MG63 (cell line): Measurements from ENCODE around the gene PRAC1. TPM values are rescaled to one million over a fixed set of nuclear protein-coding genes. Genes with fewer than 3 reads are reported as not detected.

ENCODE experiments used
- DNase-seq: peaks from one replicate; pipeline ENCODE4 v3.0.0-alpha.2; 2020
- H3K27me3 ChIP-seq: fragments of 250-450 bp; sonication (Bioruptor Pico); 2 replicates; pipeline ENCODE4 v1.5.1; 2020; ENCODE audit warnings: mild to moderate bottlenecking, moderate library complexity
- H3K36me3 ChIP-seq: fragments of 250-450 bp; sonication (Bioruptor Pico); 2 replicates; pipeline ENCODE4 v1.5.1; 2020; ENCODE audit warnings: mild to moderate bottlenecking, moderate library complexity
- H3K4me3 ChIP-seq: fragments of 250-450 bp; sonication (Bioruptor Pico); 2 replicates; pipeline ENCODE4 v1.5.1; 2020; ENCODE audit warnings: mild to moderate bottlenecking, moderate library complexity
- H3K9me3 ChIP-seq: fragments of 250-450 bp; sonication (Bioruptor Pico); 2 replicates; pipeline ENCODE4 v1.5.1; 2020; ENCODE audit warnings: mild to moderate bottlenecking, moderate library complexity
- total RNA-seq: library from RNA; depleted of rRNA; stranded (reverse); fragments of >200 nt; shearing (Covaris generic); gene quantifications from 2 replicates; pipeline ENCODE4 v1.2.3, GENCODE V29; 2014; ENCODE audit warnings: low replicate concordance

The PRAC1 gene
- total RNA-seq, 1 experiment from 2014 or later = not detected

- Histone ChIP-seq H3K9me3 (no peaks in the 10 kb centered on the region), H3K4me3 (no peak overlapping the region), H3K27me3 (no peaks in the 10 kb centered on the region), H3K36me3 (no peaks in the 10 kb centered on the region)
- no peak for DNase-seq
Observed at GRCh38 chr17:48749621-48750553, 27.6 kb upstream of the PRAC1 start.

DNA sequence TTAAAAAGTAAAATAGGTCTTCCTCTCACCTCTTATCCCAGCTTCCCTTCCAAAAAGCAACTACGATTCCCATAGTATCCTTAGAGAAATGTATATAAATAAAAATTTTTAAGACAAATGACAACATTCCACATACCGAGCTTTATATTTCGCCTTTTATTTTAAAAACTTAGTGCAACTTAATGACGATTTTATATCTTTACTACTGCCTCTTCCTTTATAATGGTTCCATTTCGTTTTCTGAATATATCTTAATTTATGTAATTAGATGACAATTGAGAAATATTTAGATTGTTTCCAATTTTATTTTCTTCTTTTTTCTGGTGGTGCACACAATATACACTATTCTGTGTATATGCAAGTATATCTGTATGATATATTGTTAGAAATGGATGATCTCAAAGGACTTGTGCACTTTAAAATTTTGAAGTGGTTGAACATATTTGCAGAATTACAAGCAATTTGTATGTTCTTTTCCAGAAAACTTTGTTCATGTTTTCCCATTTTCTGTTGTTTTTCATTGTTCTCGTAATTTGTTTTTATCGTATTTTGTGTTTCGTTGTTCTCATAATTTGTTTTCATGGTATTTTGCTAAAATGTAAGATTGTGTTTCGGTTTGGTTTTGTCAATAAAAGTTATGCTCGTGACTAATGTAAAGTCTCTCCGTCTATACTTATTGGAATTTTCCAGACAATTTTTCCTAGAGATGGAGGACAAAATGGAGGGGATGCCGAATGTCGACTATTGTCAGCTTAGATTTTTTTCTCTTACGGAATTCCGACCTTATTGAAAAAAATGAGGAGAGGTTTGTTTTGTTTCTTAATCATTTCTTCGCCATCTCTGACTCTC is 26.6 kb upstream of the PRAC1 start:
- Histone ChIP-seq H3K4me3 (no peak overlapping the region), H3K9me3 (no peaks in the 10 kb centered on the region), H3K27me3 (no peaks in the 10 kb centered on the region), H3K36me3 (no peaks in the 10 kb centered on the region)
- no peak for DNase-seq

GRCh38 chr17:48747445-48748363 is 25.4 kb upstream of the PRAC1 start:
- Histone ChIP-seq H3K9me3 (no peaks in the 10 kb centered on the region), H3K36me3 (no peaks in the 10 kb centered on the region), H3K27me3 (no peaks in the 10 kb centered on the region), H3K4me3 (no peak overlapping the region)
- DNase-seq = no peak

DNA sequence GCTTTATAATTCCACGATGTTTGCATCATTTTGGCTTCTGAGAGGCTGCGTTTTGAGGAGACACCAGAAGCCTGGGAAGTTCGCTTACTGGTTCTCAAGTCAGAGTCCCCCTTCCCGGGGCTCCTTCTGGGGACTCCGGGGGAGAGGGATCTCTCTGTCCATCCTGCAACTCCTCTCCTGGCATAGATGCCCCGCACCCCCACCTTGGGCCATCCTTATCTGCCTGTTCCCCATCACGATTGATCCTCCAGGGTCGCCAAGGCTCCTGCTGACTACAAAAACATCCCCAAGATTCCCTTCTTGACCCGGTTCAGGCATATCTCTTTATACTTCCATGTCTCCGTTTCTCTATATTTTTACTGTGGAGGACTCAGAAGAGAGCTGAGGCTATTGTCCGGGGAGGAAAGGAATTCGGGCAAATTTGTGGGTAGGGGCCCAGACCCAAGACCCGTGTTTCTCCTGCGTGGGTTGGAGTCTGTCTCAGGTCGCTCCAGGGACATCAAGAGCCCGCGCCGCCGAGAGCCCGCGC is 24.7 kb upstream of the PRAC1 start:
- Histone ChIP-seq H3K36me3 (no peaks in the 10 kb centered on the region), H3K9me3 (no peaks in the 10 kb centered on the region), H3K27me3 (no peaks in the 10 kb centered on the region), H3K4me3 (no peak overlapping the region)
- no peak for DNase-seq

DNA sequence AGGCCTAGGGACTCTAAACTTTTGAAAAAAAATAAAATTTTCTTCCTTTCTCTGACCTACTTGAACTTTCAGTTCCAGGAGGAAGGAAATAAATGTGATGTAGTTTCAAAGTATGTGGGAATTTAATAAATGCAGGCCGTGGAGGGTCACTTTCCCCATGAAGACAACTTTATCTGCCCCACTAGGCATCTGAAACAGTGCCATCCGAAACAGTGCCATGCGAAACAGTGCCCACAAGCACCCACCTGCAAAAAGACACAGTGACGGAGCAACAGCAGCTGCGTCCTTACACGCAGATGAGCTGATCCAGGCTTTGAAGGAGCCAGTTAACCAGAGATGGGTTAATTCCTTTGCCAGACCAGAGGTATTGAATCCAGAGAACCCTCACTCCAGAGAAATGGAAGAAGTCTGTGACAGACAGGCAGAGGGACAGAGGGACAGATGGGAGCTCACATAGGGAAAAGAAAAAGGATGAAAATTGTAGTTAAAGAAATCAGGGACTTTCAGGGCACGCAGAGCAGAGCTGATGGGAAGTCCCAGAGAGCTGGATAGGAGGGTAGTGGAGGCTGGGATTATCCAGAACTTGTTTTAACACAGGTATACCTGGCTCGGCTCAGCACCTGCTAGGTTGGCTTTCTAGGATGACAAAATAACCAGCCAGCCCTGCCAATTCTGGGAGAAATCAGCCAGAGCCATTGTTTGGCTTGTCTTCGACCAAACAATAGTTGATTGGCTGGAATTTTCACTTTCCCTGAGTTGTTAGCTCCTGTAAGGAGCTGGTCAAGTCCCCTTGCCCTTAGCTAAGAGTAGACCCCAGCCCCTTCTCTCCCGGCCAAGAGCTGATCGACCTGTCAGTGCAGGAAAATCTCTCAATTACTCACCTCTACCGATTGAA is 23.3 kb upstream of the PRAC1 start:
- Histone ChIP-seq H3K27me3 (no peaks in the 10 kb centered on the region), H3K9me3 (no peaks in the 10 kb centered on the region), H3K36me3 (no peaks in the 10 kb centered on the region), H3K4me3 (no peak overlapping the region)
- no peak for DNase-seq

DNA sequence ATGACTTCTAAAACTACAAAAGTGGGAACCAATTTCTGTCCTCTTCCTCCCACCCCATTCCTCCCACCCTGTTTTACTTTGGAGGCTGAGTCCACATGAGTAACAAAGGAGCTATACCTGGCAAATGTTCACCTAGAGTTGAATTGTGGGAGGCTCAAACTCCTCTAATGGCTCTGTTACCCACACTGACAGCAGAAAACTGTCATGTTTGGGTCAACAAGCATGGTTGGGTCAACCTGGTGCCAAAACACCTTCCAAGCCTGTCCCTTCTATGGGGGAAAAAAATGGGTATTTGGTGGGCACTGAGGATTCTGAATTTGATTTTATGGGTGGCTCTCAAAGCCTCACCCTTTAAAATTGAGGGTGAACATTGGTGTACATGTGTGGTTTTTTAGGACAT is 18.2 kb upstream of the PRAC1 start:
- no peaks in the 10 kb centered on the region for H3K36me3 ChIP-seq
- no peak for DNase-seq
- H3K9me3 ChIP-seq = no peaks in the 10 kb centered on the region
- H3K27me3 ChIP-seq = no peaks in the 10 kb centered on the region
- H3K4me3 ChIP-seq = no peak overlapping the region

DNA sequence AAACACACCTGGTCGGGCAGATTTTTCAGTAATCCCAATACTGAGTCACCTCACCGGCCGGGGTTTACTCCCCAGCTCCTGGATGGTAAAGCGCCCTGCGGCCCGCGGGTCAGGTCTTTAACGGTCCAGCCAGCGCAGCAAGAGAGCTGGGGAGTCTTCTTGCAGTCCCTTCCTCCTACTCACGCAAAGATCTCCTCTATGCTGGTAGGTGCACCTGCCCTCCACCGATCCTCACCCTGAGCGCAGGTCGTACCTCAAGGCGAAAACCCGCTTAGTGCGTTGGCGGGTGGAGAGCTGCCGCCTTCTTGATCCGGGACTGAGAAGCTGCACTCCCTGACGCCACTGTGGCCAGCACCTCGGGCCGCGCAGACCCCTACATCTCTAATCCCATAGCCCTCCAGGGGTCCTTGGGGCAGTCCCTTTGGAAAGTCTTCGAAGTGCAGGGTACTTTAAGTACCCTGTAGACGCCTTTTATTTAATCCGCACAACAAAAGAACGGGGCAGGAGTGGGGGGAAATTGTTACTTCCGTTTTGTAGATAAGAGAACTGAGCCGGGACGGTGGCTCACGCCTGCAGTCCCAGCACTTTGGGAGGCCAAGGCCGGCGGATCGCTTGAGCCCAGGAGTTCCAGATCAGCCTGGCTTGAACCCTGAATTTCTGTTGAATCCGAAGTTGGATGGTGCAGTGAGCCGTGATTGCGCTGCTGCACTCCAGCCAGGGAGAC is 16.6 kb upstream of the PRAC1 start:
- Histone ChIP-seq H3K36me3 (no peaks in the 10 kb centered on the region), H3K4me3 (no peak overlapping the region), H3K27me3 (no peaks in the 10 kb centered on the region), H3K9me3 (no peaks in the 10 kb centered on the region)
- DNase-seq = no peak

- H3K27me3 ChIP-seq = no peaks in the 10 kb centered on the region
- no peaks in the 10 kb centered on the region for H3K9me3 ChIP-seq
- no peaks in the 10 kb centered on the region for H3K36me3 ChIP-seq
- DNase-seq = no peak
- no peak overlapping the region for H3K4me3 ChIP-seq
Observed at GRCh38 chr17:48738424-48738802, 16.1 kb upstream of the PRAC1 start.

DNA sequence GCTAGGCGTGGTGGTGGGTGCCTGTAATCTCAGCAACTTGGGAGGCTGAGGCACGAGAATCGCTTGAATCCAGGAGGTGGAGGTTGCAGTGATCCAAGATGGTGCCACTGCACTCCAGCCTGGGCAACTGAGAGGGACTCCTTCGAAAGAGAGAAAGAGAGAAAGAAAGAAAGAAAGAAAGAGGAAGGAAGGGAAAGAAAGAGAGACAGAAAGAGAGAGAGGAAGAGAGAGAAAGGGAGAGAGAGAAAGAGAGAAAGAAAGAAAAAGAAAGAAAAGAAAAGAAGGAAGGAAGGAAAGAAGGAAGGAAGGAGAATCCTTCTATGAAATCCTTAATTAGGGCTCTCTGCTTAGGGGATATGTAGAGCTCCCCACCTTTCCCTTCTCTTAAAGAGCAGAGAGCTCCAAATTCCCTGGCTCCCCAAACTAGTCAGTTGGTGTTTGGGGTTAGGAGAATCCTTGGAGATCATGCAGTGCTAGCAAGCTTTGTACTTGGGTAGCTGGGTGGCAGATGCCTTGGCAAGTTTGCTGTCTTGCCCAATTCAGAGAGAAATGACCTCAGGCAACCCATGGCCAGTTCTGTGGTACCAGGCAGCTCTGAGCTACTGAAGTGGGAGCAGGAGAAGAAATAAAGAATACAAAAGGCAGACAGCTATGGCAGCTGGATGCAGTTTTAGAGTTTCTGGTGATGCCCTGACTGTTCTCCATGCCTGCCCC is 15.2 kb upstream of the PRAC1 start:
- no peaks in the 10 kb centered on the region for H3K9me3 ChIP-seq
- no peak for DNase-seq
- no peak overlapping the region for H3K4me3 ChIP-seq
- no peaks in the 10 kb centered on the region for H3K36me3 ChIP-seq
- H3K27me3 ChIP-seq = no peaks in the 10 kb centered on the region

DNA sequence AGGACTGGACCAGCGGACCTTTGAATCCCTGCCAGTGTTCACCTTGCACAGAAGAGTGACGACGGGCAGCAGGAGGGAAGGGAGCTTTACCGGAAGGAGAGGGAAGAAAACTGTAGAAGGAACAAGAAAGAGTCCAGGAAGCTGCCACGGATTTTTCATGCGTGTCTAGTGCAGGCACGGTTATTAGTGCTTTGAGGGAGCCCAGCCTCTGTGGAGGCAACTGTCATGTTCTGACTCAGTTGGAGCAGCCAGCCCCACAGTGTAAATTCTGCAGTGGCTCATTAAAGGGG is 12.7 kb upstream of the PRAC1 start:
- DNase-seq = no peak
- no peaks in the 10 kb centered on the region for H3K9me3 ChIP-seq
- peak overlapping the region; percentile 43 for H3K4me3 ChIP-seq
- no peaks in the 10 kb centered on the region for H3K27me3 ChIP-seq
- H3K36me3 ChIP-seq = no peaks in the 10 kb centered on the region

DNA sequence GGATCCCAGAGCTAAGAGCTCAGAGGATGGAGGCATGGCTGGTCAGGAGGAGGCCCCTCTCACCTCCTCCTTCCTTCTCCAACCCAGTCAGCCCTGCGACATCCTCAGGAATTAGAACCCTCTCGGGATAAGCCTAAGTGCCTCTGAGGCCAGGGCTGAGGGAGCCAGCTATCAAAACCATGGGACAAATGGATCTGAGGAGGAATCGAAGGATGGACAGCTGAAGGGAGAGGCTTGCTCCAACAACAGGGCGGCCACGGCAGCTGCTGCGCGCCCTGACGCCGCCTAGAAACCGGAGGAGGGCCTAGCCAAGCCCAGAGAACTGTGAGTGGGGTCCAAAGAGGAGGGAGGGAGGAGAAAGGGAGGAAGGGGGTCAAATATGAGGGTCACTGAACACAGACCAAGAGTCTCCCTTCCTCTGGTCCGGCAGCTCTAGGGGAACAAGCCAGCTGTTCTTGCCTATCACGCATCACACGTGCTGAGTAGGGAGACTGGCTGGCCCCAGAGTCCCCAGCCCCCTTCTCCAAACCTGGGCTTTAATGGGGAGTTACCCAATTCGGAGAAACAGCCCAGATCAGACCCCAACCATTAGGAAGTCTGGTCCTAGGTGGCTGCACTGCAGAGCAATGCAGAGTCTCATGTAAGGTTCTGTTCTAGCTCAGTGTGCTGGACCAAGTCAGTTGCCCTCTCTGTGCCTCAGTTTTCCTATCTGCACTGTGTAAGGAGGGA is 12.2 kb upstream of the PRAC1 start:
- Histone ChIP-seq H3K36me3 (no peaks in the 10 kb centered on the region), H3K27me3 (no peaks in the 10 kb centered on the region), H3K4me3 (peak overlapping the region; percentile 43), H3K9me3 (no peaks in the 10 kb centered on the region)
- no peak for DNase-seq

DNA sequence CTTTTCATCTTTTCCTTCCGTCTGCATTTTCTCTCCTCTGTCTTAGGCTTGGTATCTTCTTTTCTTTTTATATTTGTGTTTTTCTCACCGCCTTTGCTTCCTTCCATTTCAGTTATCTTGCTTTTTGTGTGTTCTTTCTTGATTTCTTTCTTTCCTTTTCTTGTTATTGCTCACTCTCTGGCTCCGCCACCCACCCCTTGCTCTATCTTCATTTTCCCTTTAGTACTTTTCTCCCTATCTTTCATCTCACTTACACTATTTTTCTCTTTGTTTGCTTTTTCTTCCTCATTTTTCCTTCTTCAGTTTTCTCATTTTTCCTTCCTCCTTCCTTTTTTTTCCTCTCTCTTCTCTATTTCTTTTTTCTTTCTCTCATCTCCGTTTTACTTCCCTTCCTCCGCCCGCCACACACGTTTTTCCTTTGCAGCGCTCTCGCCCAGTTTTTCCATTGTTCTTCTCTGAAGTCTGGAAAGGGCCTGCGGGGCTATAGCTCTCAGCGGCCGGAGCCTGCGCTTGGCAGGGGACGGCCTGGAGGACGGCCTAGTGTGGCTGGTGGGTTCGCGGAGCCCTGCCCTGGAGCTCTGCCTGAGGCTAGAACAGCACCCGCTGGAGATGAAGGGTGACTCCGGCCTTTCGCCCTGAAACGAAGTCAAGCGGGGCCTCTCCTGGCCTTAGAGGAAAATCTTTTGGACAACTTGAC is 11.5 kb upstream of the PRAC1 start:
- H3K4me3 ChIP-seq = peak overlapping the region; percentile 43
- H3K9me3 ChIP-seq = no peaks in the 10 kb centered on the region
- peak; percentile 64 for DNase-seq
- no peaks in the 10 kb centered on the region for H3K27me3 ChIP-seq
- no peaks in the 10 kb centered on the region for H3K36me3 ChIP-seq

DNA sequence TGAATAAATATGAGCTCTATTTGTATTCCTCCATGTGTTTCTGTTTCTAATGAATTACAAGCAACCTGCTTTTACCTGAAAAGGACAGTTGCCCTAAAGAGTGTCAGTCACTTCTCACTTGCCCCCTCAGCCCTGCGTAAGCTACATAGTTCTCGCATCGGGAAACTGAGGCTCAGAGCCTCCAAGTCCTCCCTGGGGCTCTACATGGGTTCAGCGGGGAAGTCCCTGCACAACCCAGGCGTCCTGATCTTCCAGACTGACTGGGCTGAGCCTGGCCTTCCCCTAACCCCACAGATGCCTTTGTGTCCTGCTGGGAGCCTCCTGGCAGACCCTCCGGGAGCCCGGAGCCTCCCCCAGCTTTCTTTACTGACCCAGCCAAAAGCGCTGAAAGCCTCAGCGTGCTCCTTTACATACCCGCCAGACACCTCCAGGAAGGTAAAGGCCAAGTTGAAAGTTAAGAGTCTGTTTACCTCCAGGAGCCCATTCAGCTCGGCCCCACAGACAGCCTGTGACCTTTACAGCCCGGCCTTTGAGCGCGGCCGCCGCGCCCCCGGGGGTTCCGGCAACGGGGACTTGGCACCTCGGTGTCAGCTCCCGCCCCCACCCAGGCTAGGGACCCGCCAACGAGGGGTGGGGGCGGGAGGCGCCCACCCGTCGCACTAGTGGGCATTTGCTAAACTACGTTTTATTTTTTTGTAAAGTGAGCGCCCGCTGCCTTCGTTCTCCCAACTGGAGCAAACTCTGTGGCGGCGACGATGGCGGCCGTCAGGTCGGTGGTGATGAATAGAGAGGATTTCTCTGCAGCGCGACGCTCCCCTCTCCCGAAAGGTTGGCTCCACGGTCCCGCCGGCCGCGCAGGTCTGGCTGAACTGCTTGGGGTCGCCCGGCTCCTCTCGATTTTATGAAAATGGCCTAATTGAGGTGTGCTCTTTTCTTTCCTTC is 10.6 kb upstream of the PRAC1 start:
- no peaks in the 10 kb centered on the region for H3K36me3 ChIP-seq
- no peaks in the 10 kb centered on the region for H3K27me3 ChIP-seq
- no peaks in the 10 kb centered on the region for H3K9me3 ChIP-seq
- H3K4me3 ChIP-seq = peak overlapping the region; percentile 43
- no peak for DNase-seq
